DMS 273 (cell line): ENCODE results near the gene SETBP1.

Source experiments
- DNase-seq: peaks from one replicate; lab custom pipeline; 2025; ENCODE audit not compliant: unreplicated experiment; lab: John Stamatoyannopoulos, UW

Gene SETBP1

DNA sequence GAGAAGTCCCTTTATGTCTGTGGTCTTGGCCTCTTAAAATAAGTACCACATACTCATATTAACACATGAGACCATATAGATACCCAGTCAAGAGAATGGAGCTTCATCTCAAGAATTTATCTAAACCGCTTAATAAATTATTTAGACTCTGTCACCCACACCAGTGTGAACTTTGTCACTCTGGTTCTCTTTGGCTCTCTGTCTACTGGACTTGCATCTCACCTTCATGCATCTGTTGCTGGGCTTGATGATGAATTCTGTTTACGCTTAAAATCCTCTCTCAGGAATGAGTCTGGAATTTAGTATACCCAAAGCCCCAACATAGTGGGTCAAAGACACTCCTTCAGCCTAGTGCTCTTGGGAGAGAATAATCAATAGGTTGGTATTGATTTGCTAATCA, 73.9 kb downstream of the SETBP1 start:
- no peak for DNase-seq

DNA sequence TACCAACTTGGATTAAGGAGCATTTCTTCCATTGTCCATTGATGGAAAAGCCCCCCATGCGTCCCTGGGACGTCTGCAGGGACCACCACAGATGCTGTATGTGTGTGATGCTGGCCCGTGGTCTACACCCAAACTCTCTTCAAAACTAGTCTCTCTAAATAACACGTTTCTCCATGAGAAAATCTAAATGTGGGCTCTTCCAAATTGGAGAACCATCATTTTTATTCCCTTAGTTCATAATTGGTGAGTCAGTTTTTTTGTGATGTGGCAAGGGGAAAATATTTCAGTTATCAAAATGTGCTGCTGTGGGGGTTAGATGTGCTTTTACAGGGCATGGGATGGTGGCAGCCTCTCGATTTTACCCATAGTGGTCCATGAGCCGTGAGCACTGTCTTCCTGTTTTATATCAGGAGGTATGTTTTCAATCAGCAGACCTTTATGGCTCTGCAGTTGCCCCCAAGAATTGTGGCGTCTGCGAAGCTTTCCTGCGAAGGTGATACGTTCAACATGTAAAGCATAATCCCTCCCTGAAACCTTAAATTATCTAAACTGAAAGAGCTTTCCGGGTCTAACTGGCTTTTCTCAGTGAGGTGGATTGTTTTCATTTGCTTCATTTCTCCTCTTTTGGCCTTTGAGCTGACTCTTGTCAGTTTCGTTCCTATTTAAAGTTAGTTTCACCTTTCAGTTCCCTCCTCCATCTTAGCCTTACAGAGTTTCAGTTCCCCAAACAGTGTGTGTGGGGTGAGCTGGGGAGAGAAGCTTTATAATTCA, 78.4 kb downstream of the SETBP1 start:
- no peak for DNase-seq

DNA sequence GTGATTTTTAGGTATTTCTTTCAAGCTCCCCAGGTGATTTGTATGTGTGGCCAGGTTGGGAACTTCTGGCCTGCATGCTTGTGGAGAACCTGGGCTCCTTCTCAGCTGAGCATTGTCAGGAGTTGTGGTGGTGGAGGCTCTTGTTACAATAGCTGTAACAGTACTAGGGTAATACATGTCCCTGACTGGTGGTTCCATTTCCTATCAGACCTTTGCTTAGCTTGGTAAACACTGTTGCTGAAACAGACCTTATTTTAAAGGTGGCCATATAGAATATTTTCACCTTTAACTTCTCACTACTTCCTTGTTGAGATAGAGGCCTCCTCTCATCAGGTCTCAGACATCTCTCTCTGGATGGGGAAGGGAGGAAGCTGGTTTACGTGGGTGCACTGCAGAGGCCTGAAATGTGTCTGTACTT, 79.2 kb downstream of the SETBP1 start:
- DNase-seq: no peak

DNA sequence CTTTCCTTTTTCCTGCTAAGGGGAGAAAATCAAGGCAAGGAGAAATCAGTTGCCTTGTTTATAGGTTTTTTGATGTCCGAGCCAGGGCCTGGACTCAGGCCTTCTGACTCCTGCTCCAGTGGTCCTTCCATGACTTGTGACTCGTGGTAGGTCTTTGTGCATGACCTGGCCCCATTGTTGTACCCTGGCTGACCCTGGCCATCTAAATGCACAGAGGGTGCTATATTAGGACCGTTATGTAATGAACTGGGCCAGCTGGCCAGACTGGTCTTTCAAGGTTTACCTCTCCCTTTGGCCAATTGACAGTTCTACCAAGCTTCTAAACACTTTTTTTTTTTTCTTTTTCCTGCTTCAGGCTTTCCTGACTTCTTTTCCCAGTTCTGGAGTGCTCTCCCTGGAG, 81.1 kb downstream of the SETBP1 start:
- no peak for DNase-seq

GRCh38 chr18:44763327-44763726, 82.6 kb downstream of the SETBP1 start:
- no peak for DNase-seq

GRCh38 chr18:44764863-44765262, 84.2 kb downstream of the SETBP1 start:
- no peak for DNase-seq

GRCh38 chr18:44765456-44765855, 84.8 kb downstream of the SETBP1 start:
- no peak for DNase-seq

- DNase-seq: no peak
These were observed 85.8 kb downstream of the SETBP1 start for GRCh38 chr18:44766450-44766849.

GRCh38 chr18:44767807-44768206, 87.1 kb downstream of the SETBP1 start:
- DNase-seq: no peak

- DNase-seq: no peak
These were observed 90.0 kb downstream of the SETBP1 start for GRCh38 chr18:44770641-44771040.

GRCh38 chr18:44771572-44771955, 90.9 kb downstream of the SETBP1 start:
- DNase-seq: no peak

- DNase-seq: no peak
These were observed 91.5 kb downstream of the SETBP1 start for GRCh38 chr18:44771956-44772917.

DNA sequence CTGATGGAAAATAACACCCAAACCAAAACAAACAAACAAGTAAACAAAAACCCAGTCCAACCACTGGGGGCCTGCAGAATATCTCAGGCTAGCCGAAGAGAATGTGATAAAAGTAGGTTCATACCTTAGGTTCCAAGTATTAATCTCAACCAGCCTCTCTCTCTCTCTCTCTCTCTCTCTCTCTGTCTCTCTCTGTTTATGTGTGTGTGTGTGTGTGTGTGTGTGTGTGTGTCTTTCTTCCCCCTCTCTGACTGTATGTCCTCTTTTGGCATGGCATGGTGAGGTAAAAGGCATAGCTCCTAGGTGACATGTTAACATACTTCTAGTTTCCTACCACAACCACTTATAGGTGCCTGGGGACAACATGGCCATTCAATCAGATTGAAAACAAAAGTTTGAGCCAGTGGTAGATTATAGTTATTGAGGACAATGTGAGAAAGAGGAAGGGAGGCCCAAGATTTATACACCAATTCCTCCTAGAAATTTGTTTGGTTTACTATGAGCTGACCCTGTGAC, 93.0 kb downstream of the SETBP1 start:
- DNase-seq: no peak

DNA sequence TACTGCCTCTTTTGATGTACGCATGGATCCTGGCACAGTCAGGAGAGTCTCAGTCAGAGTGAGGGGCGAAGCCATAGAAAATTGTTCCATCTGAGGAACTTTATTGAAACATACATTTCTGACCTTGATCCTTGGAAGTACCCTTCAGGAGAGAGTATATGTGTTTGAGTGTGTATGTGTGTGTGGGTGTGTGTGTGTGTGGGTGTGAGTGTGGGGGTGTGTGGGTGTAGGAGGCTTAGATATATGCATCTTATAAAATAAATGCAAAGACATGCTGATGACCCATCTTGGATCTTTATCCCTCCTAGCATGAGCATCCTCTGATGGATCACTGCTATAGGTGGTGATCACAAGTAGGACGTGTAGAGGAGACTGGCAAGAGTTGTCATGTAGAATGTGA, 93.5 kb downstream of the SETBP1 start:
- DNase-seq: no peak

DNA sequence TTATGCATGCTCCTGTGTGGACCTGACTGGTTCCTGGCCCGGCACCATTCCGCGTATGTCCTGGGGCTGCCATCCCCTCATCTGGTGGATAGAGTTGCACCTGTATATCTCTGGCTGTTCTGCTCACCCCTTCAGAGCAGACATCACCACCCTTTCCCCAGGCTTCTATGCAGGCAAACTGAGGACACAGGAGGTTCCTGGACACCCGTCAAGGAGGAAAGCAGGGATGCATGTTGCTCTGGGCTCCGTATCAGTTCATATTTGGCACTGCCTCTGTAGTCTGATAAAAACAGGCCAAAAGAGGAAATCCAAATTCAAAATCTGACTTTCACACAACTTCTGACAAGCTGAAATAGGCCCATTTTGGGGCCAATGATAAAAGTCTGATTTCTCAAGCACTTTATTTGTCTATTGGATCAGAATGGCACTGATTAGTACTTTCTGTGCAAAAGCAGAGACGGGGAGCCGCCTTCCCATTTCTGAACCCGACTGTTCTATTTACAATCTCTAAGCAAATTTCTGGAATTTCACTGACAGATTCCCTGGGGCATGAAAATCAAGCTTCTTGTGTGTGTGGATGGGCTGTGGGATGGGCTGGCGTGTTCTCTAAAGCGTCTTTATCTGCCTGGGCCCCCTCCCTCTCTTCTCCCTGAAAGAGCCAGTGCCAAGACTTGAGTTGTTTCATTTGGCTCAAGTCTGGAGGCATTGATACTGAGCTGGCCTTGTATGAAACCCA, 96.9 kb downstream of the SETBP1 start:
- DNase-seq: no peak

DNA sequence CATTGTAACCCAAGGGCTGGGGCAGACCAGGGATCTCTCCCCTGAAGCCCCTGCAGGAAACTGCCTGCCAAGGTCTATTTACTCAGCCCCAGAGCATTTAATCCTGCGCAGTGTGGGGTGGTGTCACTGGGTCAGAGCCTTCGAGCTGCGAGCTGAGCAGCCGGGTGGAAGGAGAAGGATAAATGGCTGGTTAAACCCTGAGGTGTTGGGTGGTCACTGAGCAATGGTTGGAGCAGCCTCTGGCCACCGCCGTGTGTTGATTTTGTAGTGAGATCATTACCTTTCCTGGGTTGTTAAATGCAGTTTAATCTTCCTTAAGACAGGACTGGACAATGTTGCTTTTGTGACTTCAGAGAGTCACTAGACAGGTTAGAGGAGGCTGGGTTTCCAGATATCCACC, 98.1 kb downstream of the SETBP1 start:
- no peak for DNase-seq

GRCh38 chr18:44779753-44780292, 99.1 kb downstream of the SETBP1 start:
- DNase-seq: no peak

DNA sequence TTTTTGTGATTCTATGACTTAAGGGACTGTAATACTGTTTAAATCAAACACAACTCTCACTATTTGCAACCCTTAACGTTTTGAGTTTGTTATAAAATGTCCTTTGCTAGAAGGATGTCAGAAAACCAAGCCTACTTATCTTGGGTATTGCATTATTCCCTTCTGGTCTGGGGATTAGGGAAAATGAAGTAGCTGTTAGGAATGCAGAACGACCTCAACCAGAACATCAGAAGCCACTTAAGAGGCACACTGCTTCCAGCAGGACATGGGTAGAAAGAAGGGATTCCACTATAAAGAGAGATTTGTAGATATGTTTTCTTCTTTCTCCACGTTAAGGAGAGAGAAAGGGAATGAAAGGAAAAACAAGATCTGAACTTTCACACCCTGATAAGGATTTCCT, 101.2 kb downstream of the SETBP1 start:
- no peak for DNase-seq

- DNase-seq: no peak
These were observed 101.9 kb downstream of the SETBP1 start for GRCh38 chr18:44782617-44783016.

DNA sequence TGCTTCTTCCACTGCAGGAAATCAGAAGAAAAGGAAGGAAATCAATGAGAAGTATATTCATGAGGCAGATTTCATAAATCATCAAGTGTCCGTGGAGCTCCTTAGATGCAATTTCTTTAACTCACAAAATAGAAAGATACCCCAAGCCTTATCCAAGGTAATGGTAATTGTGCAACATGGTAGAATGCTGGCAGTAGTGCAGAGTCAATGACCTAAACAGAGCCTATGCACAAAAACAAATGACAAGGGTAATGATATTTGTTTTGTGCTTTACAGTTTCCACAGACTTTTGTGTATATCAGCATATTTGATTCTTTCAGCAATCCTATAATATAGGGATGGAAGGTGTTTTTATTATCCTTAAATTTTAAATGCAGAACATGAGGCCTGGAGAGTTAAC, 102.7 kb downstream of the SETBP1 start:
- DNase-seq: no peak

DNA sequence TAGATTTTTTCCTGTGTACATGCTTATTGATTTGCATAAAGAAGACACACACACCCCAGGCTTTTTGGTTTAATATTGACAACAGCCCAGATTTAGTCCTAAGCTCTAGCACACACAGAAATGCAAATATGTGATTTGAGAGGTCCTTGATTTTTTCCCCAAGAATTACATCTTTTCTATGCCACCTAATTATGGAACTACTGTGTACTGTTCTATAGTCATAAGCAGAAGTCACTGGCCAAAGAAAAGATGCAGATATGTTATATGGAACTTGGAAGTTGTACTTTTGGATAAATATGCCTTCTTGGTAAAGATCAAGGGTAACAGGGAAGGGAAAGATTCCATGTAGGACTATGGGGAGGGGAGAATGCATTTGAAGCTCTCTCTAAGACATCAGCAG, 105.6 kb downstream of the SETBP1 start:
- DNase-seq: no peak
